ENCODE results near the gene MOB2.

The MOB2 gene

GRCh38 chr11:1486054-1486825 is at the start of gene MOB2:
Gene MOB2, minus strand, starts transcription at chr11:1486779. Its CDS starts 223 bp downstream, at chr11:1486556.
- DNase-seq = no peak

GRCh38 chr11:1534682-1535081 is 48.1 kb upstream of the MOB2 start:
- no peak for DNase-seq

- no peak for DNase-seq
Observed at GRCh38 chr11:1534171-1534570, 47.6 kb upstream of the MOB2 start.

DNA sequence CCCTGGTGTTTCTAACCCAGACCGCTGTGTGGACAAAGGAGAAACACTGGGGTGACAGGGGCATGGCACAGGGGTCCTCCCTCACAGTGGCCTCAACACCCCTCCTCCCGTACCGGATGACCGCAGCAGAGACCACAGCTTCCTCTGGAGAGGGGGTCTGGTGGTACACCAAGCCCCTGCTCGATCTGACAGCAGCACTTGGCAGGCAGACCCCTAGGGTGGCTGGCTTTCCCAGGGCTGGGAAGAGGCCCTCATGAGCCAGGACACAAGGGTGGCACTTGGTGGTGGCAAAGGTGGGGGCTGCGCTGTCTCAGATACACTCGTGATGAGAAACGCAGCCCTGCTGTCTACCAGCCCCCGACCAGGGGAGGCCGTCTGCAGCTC is 46.8 kb upstream of the MOB2 start:
- DNase-seq = no peak

DNA sequence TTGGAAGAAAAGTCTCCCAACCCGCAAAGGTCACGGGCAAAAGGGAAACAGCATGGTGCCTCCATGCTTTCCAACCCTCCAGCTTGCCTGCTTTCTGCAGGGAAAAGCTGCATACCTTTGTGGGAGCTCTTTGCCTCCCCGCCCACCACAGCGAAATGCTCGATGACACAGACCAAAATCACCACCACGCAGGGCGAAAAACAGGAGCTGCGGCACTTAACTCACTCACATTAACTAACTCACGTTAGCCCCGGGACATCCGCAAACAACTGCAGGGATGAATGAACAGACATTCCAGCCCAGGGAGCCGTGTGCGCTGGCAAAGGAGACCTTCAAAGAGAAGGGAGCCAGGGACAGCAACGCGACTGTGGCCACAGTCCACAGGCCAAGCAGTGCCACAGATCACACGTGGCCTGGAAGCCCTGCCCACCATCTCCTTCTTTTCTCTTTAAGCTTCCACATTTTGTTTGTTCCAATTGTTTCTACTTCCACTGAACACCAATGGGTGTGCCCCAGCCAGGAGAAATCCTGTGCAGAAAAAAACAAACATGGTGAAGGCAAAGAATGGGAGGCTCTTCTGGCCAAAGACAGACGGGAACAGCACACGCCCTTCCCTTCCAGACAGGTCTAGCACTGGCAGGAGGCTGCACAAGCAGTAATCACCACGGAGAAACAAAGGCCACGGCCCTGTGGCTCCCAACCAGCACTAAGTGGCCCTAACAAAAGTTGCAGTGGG is 46.2 kb upstream of the MOB2 start:
- DNase-seq = no peak

GRCh38 chr11:1532014-1532586 is 45.5 kb upstream of the MOB2 start:
- no peak for DNase-seq

GRCh38 chr11:1531449-1532013 is 45.0 kb upstream of the MOB2 start:
- no peak for DNase-seq

DNA sequence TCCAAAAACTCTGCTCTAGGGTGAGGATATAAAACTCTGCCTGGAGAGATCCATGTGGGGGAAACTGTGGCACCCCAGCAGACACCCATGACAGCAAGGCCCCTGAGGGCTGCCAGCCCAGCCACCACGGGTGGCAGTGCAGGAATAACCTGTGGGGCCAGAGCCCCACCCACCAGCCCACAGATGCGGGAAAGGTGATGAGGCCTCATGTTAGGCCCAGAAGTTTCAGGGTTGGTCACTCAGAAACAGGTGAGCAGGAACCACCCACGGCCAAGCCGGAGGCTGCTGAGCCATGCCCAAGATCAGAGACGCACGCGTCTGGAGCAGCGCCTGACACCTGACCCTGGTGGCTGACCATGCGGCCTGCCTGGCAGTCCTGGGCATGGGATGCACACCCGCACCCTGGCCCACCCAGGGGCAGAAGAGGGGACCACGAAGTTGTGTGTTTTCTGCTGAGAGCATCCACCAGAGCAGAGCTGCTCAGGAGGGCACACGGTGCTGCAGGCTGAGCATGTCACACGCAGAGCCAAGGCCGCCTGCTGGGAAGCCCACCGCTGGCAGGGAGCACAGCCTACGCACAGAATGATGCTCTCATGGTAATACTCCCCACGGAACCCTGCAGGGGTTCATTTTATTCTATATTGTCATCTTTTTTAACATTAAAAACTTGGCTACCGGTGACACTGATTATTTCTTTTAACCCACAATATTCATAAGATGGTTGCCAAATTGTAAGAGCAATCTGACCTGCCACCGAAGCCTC is 44.3 kb upstream of the MOB2 start:
- DNase-seq = no peak

DNA sequence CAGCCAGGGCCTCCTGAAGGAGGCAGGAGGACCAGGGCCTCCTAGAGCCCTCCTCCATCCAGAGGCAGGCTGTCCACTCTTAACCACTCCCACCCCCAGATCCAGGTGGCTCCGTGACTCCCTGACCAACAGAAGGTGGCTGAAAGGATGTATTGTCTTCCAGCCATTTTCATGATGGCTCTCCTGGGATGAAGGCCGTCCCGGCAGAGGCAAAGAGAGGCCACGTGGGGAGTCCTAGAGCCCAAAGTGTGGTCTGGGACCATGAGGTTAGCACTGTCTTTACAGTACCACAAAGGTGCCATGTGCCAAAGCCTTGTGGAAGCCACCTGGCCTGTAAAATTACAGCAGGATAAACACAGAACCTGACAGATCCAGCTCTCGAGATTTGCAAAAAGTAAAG is 43.2 kb upstream of the MOB2 start:
- DNase-seq = no peak

GRCh38 chr11:1529286-1529685 is 42.7 kb upstream of the MOB2 start:
- DNase-seq = no peak

DNA sequence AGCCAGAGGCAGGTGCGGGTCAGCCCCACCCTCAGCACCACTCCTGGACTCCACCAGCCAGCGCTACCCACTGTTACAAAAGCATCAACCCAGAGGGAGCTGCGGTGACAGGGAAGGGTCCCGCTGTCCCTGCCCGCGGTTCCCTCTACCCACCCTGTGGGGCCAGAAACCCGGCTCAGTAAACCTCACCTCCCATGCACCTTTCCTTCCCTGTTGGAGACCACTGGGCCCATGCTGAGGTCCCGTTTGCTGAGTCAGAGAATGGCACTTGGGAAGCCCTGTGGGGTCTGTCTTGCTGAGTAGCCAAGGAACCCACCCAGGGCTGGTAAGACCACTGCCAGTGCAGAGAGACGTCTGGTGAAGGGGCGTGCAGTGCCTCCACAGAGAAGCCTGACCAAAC is 42.1 kb upstream of the MOB2 start:
- DNase-seq = no peak

- DNase-seq = no peak
Observed at GRCh38 chr11:1526785-1527184, 40.2 kb upstream of the MOB2 start.

DNA sequence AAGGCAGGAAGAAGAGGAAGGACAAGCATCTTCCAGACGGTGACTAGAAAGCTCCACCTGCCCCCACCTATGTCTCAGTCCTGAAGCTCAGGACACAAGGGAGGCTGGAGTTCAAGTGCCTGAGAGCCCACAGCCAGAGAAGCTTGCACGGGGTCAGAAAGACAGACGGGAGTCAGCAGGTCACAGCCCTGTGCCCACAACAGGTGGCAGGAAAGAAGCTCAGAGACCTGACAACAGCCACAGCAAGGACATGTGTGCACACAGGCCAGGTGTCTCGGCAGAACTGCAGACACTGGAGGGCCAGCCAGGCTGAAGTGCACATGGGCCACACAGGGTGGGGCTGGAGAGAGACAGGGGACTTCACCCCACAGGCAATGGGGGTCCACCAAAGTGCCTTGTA is 37.2 kb upstream of the MOB2 start:
- DNase-seq = no peak

DNA sequence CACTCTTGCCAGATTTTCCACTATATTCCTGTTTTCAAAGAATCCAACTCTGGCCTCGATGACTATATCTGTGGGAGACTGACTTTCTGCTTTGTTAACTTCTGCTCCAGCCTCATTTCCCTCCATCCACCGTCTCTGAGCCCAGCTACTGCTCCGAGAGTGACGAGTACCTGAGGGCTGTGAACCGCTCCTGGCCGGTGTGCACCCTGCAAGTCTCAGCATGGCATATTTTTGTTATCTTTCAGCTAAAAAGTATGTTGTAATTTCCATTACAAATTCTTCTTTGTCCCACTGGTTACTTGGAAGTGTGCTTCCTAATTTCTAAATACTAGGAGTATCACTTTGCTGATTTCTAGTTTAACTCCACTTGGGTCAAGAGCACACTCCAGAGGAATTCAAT is 36.5 kb upstream of the MOB2 start:
- no peak for DNase-seq

DNA sequence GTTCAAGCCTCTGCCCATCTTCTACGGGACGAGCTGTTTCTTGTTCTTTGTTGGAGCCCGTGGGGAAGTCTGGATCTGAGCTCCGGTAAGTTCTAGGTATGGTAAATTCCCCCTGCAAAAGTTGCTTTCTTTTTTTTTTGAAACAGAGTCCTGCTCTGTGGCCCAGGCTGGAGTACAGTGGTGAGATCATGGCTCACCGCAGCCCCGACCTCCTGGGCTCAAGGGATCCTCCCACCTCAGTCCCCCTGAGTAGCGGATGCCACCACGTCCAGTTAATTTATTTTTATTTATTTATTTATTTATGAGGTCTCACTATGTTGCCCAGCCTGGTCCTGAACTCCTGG is 35.5 kb upstream of the MOB2 start:
- no peak for DNase-seq

- DNase-seq = peak in 1 of 2 donors; percentile 9
Observed at GRCh38 chr11:1521382-1522080, 35.0 kb upstream of the MOB2 start.

- no peak for DNase-seq
Observed at GRCh38 chr11:1520663-1521267, 34.2 kb upstream of the MOB2 start.

GRCh38 chr11:1520209-1520662 is 33.7 kb upstream of the MOB2 start:
- no peak for DNase-seq

DNA sequence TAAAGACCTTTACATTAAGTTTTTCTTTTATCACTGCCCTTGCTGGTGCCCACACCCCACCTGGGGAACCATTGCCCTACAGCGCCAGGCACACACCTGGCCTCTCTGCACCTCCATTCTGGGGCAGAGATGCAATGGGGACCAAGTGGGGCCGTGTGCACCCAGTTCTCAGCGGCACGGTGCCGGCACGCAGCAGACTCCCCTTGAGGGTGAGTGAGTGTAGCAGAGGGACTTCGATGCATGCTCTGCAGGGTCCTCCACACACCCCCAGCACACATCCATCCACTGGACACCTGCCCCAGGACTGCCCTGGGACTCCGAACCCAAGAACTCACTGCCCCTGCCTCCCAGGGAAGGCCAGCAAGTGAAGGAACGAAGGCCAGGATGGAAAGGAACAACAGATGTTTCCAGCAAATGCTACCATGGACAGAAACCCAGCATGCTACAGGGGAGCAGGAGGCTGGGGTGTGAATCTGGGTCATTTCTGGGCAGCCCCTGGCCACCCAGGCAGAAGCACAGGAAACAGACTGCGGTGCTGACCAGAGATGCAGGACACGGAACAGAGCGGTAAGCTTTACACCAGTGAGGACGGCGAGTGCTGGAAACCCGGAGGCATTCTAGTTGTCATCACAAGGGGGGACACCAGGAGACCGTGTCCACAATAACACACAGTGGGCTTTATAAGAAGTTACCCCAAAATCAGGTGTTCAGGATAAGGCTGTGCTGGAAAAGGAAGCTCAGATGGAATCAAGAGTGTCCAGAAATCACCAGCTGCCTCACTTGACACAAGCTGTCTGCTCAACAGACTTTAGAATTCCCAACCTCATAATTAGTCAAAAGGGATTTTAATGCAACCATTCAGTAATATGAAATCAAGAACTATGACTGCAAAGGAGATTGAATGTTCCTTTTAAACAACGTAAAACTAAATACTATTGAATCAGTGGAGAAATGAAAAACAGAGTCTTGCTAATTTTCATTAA is 32.7 kb upstream of the MOB2 start:
- no peak for DNase-seq

GRCh38 chr11:1518301-1518700 is 31.7 kb upstream of the MOB2 start:
- DNase-seq = no peak

All from stimulated activated CD4-positive, alpha-beta T cell treated with anti-CD3 and anti-CD28 coated beads, Interleukin-2, amount 100 ng/mL, for 24 hours (primary cell).